GM18873 (cell line): Measurements from ENCODE around the gene ZBTB7C.

Experiments
- ATAC-seq: cut with Tn5 transposase; IDR thresholded peaks from one replicate; pipeline ENCODE4 v1.9.1; 2021; ENCODE audit warnings: mild to moderate bottlenecking, moderate library complexity, moderate number of reproducible peaks; ENCODE audit not compliant: unreplicated experiment, low FRiP score

The ZBTB7C gene

DNA sequence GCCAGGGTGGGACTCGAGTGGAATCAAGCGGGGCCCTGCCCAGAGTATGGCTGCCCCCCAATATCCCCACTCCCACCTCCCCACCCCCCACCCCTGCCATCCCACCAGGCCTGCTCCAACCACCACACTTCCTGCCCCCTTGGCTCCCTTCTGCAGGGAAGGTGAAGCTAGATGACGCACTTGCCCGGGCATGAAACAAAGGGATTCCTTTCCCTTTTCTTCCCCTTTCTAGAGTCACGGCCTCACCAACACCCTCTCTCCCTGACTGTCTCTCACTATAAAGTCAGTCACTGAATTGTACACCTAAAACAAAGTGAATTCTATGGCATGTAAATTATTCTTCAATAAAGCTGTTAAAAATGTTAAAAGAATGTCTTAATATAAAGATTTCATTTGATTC, 16.0 kb downstream of the ZBTB7C start:
- no peak for ATAC-seq

DNA sequence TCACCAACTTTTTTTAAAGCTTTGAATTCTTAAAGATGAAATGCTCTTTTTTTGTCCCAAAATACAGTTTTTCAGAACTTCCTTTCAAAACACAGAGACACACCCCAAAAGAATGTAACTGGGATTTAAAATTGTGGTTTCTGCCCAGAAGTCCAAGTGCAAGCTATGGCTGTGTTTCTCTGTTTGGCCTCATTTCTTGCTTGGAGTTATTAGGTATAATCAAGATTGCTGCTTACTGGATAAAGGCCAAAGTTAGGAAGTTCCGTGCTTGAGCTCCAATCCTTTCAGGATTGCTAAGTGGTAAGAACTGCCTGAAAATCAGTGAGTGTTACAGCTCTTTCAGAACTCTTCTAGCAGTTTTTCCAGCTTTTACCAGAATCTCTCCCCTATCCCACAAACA, 16.9 kb downstream of the ZBTB7C start:
- no peak for ATAC-seq

DNA sequence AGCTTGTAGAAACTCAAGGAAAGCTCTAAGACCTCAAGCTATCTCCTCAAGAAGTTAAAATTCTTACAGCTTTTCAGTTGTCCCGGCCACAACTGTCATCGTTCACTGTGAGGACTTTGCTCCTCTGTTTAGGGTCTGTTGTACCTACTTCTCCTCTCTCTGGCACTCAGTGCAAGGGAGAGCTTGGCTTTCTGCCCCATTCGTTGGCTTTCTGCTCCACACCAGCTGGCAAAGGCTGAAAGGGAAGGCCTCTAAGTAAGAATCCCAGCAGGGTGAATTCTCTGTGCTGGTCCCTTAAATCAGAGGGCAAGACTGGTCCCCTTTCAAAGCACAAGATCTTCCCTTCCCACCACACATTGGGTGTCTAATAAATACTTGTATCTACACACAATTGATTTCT, 17.3 kb downstream of the ZBTB7C start:
- no peak for ATAC-seq

DNA sequence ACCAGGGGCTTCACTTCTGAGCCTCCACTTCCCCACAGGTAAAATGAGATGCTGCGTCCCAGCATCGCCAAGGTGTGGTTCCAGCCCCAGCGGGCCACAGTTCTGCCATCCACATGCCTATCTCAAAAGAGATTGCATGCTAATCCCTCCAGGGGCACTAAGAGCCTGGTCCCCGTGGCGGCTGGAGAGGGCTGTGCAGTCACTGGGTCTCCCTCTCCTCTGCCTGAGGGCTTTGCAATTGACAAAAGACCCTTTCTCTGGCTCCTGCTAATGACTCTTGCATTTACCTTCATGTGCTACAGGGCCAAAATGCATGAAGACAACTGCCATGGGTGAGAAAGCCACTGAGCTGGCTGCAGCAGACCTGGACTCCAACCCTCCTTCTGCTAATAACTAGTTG, 18.5 kb downstream of the ZBTB7C start:
- ATAC-seq, result no peak

DNA sequence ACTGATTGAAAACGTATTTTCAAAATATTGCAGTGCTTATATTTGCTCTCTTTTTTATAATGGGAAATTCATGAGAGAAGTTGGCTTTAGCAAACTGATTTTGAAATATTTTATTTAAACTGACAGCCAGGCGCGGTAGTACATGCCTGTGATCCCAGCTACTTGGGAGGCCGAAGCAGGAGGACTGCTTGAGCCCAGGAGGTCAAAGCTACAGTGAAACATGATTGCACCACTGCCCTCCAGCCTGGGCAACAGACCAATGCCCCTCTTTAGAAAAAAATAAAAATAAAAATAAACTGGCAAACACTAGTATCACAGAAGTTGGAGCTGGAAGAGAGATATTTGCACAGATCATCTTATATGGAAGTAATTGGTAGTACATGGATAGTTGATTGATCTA, 20.7 kb downstream of the ZBTB7C start:
- no peak for ATAC-seq

DNA sequence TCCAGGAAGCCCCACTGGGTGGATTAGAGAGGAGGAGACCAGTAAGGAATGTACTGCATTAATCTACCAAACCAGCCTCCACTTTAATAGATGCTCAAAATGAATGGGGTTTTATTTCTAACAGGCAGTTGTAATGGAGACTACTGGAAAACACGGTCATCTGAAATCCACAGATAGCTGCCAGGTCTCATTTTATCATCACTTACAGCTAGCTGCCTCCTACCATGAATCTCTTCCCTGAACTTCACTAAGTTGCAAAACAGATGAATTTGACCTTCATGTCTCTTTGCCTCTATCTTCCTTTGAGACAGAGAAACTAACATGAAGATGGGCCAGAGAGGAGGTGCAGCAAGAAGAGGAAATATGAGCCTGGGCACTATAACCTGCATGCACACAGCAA, 21.9 kb downstream of the ZBTB7C start:
- ATAC-seq, result no peak

DNA sequence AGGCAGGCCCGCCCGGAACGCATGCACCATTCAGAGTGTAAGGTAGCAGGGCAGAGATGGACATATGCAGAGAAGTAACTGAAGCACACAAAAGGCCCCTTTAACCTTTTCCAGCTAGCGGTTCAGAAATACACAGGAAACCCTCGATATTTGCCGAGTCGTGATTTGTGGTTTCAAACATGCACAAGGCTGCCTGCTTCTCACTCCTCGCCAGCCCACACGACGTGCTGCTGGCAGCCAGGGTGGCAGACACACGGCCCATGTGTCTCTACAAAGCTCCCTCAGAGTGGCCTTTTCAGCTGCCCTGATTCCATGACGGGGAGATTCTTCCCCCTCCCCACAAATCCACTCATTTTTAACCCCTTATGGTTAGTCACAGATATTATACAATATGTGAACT, 23.6 kb downstream of the ZBTB7C start:
- no peak for ATAC-seq

DNA sequence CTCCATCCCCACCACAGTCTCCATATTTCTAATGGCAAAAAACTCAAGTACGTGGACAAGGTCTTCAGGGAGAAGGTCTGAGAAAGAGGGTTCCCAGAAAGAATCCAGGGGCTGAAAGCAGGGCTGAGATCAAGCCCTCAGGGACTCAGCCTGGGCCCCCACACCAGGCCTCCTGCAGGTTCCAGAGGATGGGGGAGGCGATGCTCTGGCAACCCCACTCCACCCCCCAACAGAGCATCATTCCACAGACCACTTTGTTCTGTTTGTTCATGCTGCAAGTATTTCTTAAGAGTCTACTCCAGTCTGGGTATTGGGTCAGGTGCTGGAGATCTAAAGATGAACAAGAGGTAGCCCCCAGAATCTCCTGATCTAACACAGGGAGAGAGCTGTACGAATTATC, 32.2 kb downstream of the ZBTB7C start:
- ATAC-seq, result no peak

DNA sequence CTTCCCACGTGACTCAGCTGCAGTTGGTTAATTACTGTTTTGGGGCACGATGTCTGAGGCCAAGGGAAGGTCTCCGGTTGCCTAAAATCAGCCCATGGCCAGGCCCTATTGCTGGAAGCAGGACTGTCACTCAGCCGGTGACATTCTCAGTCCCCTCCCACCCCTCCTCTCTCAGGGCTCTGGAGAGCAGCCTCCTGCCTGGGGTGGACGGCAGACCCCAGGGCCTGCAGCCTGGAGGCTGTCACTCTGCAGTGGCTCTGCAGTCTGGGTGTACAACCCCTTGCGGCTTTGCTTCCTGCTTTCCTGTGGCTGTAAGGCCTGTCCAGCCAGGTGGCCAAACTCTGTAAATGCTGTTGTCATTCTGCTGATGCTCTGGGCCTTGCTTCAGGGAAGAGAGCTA, 32.8 kb downstream of the ZBTB7C start:
- ATAC-seq, result no peak

DNA sequence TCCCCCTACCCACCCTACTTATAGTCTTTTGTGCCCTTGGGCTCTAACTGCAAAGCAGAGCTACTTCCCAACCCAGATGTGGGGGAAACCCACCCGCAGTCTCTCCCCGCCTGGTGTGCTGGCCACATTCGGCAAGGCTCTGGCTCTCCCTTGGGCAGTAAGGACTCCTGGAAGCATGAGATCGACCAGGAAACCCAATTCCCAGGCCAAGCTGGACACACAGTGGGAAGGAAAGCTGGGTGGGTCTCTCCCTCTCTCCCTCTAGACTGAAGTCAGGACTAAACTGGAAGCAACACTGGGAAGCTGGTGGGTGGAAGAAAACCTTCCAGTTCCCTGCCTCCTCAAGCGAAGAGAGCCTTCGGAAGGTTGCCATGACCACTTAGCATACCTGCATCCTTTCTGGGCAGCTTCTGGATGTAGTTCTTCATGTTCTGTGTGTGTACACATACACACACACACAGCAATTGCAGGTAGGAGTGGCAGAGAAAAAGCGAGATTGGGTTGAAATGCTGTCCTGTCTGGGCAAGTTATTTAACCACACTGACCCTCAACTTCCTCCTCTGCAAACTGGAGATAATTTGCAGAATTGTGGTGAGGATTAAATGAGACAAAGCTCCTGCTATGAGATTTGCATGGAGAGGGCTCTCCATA, 33.9 kb downstream of the ZBTB7C start:
- ATAC-seq, result no peak

DNA sequence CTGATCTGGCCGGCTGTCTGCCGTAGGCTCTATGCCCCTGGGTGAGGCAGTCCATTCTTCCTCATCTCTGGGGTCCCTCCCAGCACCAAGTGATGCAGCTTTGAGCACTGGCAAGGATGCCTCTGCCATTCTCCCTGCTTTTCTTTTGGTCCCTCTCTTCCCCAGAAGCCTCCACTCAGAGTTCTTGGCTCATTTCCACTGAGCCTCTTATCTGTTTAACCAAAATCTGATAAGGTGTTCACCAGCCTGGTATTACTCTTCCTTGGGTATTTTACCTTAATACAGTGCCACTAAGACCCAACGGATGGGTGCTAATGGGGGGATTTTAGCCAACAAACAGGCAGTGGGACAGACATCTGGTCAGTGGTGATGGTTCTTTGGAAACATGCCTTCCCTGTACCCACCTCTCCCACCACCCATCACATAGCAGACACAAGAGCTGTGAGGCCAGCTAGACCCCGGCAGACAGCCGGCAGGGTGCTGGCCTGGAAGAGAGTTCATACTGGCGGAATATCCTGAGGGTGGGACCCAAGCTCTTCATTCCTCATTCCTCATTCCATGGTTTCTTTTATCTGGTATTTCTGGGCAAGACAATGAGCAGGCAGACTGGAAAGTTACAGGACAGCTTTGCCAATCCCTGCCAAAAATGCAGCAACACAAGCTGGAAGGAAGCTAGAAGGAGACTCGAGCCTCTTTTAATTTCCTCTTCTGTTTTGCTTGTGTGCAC, 34.6 kb downstream of the ZBTB7C start:
- ATAC-seq, result no peak

DNA sequence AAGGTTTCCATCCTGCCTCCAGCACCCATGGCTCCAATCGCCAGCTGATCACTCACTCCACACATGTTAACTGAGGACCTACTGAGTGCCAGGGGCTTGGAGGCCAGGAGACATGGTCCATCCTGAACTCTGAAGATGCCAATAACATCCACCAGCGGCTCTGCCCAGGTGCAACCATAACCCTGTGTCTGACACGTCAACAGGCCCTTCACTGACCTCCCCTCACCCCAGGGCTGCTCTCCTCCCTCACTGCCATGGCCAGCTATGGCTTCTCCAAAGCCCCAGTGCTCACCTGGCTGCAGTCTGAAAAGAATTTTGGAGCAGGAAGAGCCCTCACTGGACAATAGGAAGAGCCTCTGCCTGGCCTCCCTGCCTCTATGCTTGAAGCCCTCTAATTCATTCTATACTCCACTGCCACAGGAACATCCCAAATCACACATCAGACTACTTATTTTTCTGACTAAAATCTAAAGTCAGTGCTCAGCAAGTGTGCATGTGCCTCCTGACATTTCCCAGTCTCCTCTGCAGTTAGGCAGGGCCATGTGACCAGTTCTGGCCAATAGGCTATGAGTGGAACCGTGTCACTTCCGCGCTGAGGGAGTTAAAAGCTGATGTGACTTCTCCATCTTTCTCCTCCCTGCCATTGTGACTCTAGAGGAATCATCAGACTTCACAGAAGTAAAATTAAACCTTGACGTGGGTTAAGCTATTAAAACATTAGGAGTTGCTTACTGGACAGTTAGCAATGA, 37.2 kb downstream of the ZBTB7C start:
- ATAC-seq, result no peak

DNA sequence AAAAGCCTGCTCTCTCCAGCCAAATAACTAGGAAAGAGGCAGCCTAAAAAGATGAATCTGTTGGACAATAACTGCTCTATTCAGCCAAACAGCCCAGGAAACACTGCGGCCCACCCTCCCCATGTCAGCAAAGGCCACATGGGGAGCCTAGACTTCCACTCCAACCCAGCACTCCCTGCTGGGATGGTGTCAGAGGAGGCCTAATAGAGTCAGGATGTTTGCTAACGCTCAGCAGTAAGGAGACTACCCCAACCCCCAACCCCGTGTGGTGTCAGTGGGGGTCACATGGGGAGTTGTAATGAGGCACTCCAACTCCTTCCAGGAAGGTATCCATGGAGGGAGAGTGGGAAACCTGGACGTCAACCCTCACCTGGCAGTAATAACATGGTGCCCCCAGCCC, 41.6 kb downstream of the ZBTB7C start:
- no peak for ATAC-seq

DNA sequence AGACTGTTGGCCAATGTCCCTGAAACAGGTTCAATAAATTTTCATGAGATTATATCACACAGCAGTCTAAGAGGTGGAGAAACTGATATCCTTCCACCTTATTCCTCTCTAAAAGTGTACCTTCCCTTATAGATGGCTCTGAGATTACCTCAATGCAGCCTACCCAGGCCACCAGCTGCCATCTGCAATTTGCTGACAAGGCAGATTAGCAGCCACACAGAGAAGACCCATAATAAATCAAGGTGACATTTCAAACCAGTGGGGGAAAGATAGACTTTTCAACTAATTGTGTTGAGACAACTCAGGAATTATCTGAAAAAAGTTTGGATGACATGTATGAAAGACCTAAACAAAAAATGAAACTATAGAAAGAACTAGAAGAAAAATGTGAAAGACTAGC, 43.2 kb downstream of the ZBTB7C start:
- ATAC-seq, result no peak

DNA sequence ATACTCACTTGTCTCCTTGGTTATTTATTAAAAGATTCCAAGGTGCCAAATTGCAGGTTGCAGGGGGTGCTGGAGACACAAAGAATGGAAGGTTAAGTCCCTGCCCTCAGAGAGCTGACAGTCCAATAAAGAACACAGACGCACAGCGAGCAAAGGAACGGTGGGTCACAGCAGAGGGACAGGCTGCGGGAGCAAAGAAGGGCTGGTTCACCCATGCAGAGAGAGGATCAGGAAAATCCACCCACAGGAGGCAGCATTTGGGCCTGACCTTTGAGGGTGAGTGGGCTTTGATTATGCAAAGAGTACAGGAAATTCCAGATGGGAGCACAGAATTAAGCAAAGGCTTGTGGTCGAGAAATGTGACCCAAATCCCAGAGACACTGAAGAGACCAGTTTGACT, 45.0 kb downstream of the ZBTB7C start:
- ATAC-seq, result no peak

DNA sequence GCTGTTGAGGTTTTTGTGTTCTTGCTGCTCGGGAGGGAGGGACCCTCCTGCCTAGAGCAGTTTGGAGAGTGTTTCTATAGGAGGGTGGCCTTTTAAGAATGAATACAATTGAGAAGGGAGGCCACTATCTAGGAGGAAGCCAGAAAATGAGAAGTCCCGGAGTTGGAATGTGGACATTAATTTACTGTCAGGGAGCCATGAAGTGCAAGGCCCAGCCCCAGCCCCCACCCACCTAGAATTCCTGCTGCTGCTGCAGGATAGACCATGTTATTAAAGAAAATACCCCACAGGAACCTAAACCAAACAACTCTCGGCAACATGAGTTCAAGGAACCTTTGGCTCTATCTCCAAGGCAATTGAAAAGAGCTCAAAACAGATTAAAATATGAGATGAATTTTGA, 46.0 kb downstream of the ZBTB7C start:
- ATAC-seq, result no peak

DNA sequence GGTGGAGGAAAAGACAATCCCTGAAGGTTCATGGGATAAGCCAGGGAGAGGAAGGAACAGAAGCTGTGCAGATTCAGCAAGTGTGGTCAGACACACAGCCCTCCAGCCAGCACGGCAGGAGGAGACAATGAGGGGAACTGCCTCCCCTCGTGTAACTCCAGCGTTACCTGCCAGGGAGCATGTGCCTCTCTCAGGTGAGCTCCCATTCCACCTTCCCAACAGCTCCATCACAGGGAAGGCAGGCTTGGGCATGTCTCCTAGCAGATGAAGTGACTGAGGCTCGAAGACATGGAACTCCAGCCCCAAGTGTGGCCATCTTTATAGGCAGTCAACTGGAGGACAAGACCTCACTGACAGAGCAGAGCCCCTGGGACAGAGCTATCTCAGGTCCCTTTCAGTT, 47.4 kb downstream of the ZBTB7C start:
- no peak for ATAC-seq

DNA sequence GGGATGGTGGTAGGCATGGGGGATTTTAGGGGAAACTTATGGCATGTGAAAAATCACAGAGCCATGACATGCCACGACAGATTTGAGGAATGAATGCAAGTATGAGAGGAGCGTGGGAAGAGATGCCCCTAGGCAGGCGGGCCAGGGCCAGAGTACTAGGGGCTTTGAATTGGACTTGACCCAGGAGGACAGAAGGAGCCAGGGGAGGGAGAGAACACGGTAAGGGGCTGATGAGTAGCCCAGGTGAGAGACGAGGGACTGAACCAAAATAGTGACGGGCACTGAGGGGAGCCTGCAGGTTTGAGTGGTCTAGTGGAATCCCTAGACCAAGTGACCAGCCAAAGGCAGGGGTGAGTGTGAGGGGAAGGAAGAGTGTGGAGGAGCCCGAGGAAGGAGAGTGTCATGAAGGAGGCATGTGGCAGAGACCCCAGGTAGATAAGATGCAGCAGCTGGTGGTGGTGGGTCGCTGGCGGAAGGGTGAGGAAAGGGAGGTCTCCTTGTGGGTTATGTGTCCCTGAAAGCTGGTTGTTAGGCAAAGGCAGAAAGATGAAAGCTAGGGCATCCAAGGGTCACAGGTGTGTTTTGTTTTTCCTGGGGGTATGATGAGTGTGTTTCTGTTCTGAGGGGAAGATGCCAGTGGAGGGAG, 48.7 kb downstream of the ZBTB7C start:
- no peak for ATAC-seq

DNA sequence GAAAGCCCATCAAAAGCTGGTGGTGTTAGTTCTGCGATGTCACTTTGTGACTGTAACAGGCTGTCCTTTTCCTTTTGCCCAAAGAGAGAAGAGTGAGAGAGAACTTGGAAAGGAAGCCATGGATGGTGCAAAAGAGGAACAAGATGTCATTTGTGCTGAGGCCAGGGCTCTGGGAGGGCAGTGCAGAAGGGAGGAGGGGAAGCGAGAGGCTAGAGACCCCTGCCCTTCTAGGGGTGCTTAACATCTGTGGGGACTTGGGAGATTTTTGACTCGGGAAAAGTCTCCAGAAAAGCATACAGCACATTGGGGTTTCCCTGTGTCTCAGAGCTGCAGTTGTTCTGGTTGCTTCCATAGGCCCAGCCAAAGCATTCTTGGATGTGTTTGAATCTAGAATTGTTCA, 49.6 kb downstream of the ZBTB7C start:
- ATAC-seq, result no peak

DNA sequence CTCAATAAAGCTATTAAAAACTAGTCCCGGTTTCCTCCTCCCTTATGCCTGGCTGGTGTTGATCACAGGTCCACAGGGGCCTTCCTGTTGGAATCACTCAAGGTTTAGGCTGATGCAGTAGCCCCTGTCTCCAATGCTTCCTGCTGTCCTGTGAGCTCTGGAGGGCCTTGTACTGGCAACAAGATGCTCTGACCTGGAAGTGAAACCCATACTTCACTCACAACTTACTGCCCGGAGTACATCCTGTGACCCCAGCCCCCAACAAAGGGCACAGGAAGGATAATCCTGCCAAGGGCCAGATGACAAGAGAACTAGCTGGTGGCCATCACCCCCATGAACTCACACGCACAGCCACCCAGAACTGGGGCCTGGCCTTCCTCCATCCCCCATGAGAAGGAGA, 50.3 kb downstream of the ZBTB7C start:
- no peak for ATAC-seq

DNA sequence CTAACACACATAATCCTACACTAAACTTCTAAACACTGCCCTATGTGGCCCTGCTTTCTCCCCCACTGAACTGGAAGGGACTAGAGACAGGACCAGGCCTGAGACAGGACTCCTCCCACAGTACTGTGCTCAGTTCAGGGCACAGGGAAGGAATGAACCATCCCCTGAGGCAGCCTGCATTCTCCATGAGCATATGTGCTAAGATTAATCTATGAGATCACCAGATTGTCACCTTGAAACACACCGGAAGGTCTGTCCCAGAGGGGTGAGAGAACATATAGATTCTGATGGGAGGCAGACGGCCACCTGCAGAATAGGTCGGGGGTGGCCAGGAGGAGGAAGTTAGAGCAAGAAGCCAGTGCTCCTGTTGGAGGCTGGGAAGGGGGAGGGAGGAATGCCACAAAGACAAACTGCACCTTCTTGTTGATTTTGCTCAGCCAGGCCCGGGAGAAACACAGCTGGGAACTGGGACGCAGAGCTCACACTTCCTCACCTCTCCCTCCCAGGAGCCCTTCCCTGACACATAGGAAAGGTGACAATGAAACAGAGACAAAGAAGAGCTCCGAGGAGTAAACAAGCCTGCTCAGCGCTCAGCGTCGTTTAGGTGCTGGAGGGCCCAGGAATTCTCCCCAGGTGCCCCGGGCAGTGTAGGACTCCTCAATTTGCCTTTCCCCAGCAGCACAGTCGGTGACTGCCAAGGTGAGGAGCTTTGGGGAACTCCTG, 52.1 kb downstream of the ZBTB7C start:
- no peak for ATAC-seq
